K562 (cell line): ENCODE data around the gene UNC5C. TPM values are rescaled to one million over a fixed set of nuclear protein-coding genes. Genes with fewer than 3 reads are reported as not detected.

Source experiments
- ATAC-seq: fragments of 200-7000 bp; cut with Tn5 transposase; 3 replicates; pipeline ENCODE4 v1.9.1; 2020; ENCODE audit warnings: moderate library complexity
- BruUV-seq: library from RNA; stranded (reverse); fragments of 400-500 nt; replicated peaks from 2 replicates; lab custom pipeline; 2021; lab: Mats Ljungman, UMichigan
- CTCF ChIA-PET: fragments of 300-600 bp; formaldehyde crosslinking; extraction: SDS; loops from one replicate; lab custom pipeline; 2021; ENCODE audit warnings: low intra/inter-chr PET ratio; lab: Yijun Ruan, JAX
- POLR2A ChIA-PET: fragments of 300-600, 350-650 bp; sonication (Branson Sonifier 250); formaldehyde crosslinking; extraction: SDS; loops from one replicate; lab custom pipeline; 2021; ENCODE audit warnings: antibody characterized with exemption, inconsistent platforms; lab: Yijun Ruan, JAX
- DNase-seq, 4 experiments: peaks; one replicate each; pipeline versions ENCODE4 v3.0.0 to v3.0.0-alpha.2; 2011 to 2018; ENCODE audit warnings: low spot score in 3 of 4, mixed read lengths in 3 of 4; ENCODE audit errors: extremely low read depth in 1 of 4
- FAIRE-seq: peaks from 2 replicates; lab custom pipeline; 2011; peaks lifted over from hg19 to GRCh38; lab: Jason Lieb, UNC
- H2AFZ ChIP-seq: 2 replicates; pipeline ENCODE4 v1.6.0; 2011; ENCODE audit warnings: low read depth, low read length, control low read depth, inconsistent platforms
- H3K27ac ChIP-seq: fragments of 200-600 bp; 3 replicates; pipeline ENCODE4 v1.8.0; 2011; ENCODE audit warnings: low read depth, mild to moderate bottlenecking, control low read depth, inconsistent platforms, low read length, moderate library complexity, mixed read lengths; ENCODE audit errors: extremely low read depth
- H3K27me3 ChIP-seq, 2 experiments: fragments of 300-600 bp in 1 of 2; 2 replicates in 1 of 2; 3 replicates in 1 of 2; pipeline versions ENCODE4 v1.6.0 to v1.8.0; 2011; ENCODE audit warnings: inconsistent platforms in 2 of 2, low read length in 2 of 2, mild to moderate bottlenecking in 1 of 2, mixed read lengths in 1 of 2, moderate library complexity in 1 of 2; ENCODE audit not compliant: control insufficient read depth in 2 of 2, insufficient read depth in 2 of 2
- H3K36me3 ChIP-seq: fragments of 300-600 bp; 3 replicates; pipeline ENCODE4 v1.8.0; 2011; ENCODE audit warnings: mild to moderate bottlenecking, low read length, inconsistent platforms; ENCODE audit not compliant: control insufficient read depth, insufficient read depth
- H3K4me1 ChIP-seq, 2 experiments: fragments of 200-600 bp in 1 of 2; replicated peaks in 1 of 2; 2 replicates in 1 of 2; 3 replicates in 1 of 2; pipeline versions ENCODE4 v1.5.1 to v1.8.0; 2011; ENCODE audit warnings: inconsistent platforms in 2 of 2, low read length in 2 of 2, mild to moderate bottlenecking in 1 of 2, mixed read lengths in 1 of 2, moderate library complexity in 1 of 2; ENCODE audit not compliant: control insufficient read depth in 2 of 2, insufficient read depth in 2 of 2
- H3K4me2 ChIP-seq: 2 replicates; pipeline ENCODE4 v1.6.1; 2011; ENCODE audit warnings: low read length, control low read depth, inconsistent platforms, mixed read lengths; ENCODE audit not compliant: insufficient read depth
- H3K4me3 ChIP-seq: fragments of 200-600 bp; sonication (generic), shearing (Covaris generic); 2 replicates; pipeline ENCODE4 v1.5.1; 2016; ENCODE audit warnings: control low read depth, inconsistent platforms
- H3K79me2 ChIP-seq: fragments of 200-600 bp; 3 replicates; pipeline ENCODE4 v1.8.0; 2011; ENCODE audit warnings: low read length, inconsistent platforms; ENCODE audit not compliant: control insufficient read depth, insufficient read depth
- H3K9ac ChIP-seq, 2 experiments: 2 replicates each; pipeline versions ENCODE4 v1.6.0 to v1.6.1; 2011; ENCODE audit warnings: low read depth in 2 of 2, low read length in 2 of 2, control low read depth in 1 of 2, inconsistent platforms in 1 of 2, mild to moderate bottlenecking in 1 of 2, mixed read lengths in 1 of 2; ENCODE audit not compliant: insufficient read depth in 1 of 2
- H3K9me1 ChIP-seq: one replicate; pipeline ENCODE4 v1.6.0; 2011; ENCODE audit warnings: inconsistent platforms, mild to moderate bottlenecking, low read length, moderate library complexity; ENCODE audit not compliant: control insufficient read depth, insufficient read depth
- H3K9me3 ChIP-seq: replicated peaks from 2 replicates; pipeline ENCODE4 v1.5.1; 2011; ENCODE audit warnings: low read depth, low read length, inconsistent platforms; ENCODE audit not compliant: control insufficient read depth, insufficient read depth
- H4K20me1 ChIP-seq: replicated peaks from 2 replicates; pipeline ENCODE4 v1.6.1; 2011; ENCODE audit warnings: low read length, inconsistent platforms, mixed read lengths; ENCODE audit not compliant: control insufficient read depth, insufficient read depth
- ARHGAP35 ChIP-seq: fragments of 450-650 bp; IDR thresholded peaks from 2 replicates; pipeline ENCODE4 v1.6.1; 2018; ENCODE audit not compliant: partially characterized antibody
- ARNT ChIP-seq, 2 experiments: fragments of 450-650 bp; IDR thresholded peaks; 2 replicates each; pipeline ENCODE4 v1.6.1; 2016; ENCODE audit warnings: mild to moderate bottlenecking in 1 of 2
- CHCHD3 ChIP-seq: fragments of 250-450 bp; sonication (Bioruptor Pico); IDR thresholded peaks from 2 replicates; pipeline ENCODE4 v2.1.2; 2022; ENCODE audit warnings: mild to moderate bottlenecking
- CHD1 ChIP-seq: fragments of 200-600 bp; sonication (generic); IDR thresholded peaks from one replicate; pipeline ENCODE4 v1.6.1; 2012; ENCODE audit warnings: mild to moderate bottlenecking, moderate library complexity, low read length, inconsistent platforms
- OTX1 ChIP-seq: fragments of 450-650 bp; formaldehyde crosslinking; IDR thresholded peaks from 2 replicates; pipeline ENCODE4 v1.4.0; 2022; ENCODE audit warnings: mild to moderate bottlenecking
- XRCC4 ChIP-seq: IDR thresholded peaks from one replicate; pipeline ENCODE4 v1.6.1; 2011; ENCODE audit not compliant: insufficient read depth, insufficient read length; ENCODE audit errors: extremely low read depth
- ZBTB1 ChIP-seq: sonication (generic); formaldehyde crosslinking; IDR thresholded peaks from 2 replicates; pipeline ENCODE4 v1.8.1; 2023; ENCODE audit warnings: missing genetic modification reagents, low read depth, mild to moderate bottlenecking, borderline replicate concordance
- ZNF280A ChIP-seq: fragments of 450-650 bp; IDR thresholded peaks from 2 replicates; pipeline ENCODE4 v1.6.1; 2018; ENCODE audit warnings: mild to moderate bottlenecking, low read depth; ENCODE audit not compliant: partially characterized antibody
- ZNF316 ChIP-seq: fragments of 450-650 bp; IDR thresholded peaks from 2 replicates; pipeline ENCODE4 v1.6.1; 2016
- ZNF41 ChIP-seq: fragments of 250-450 bp; sonication (Bioruptor Pico); conservative IDR thresholded peaks from 2 replicates; pipeline ENCODE4 v1.4.0; 2020; ENCODE audit warnings: mild to moderate bottlenecking
- ZNF717 ChIP-seq: fragments of 250-450 bp; sonication (Bioruptor Pico); IDR thresholded peaks from 2 replicates; pipeline ENCODE4 v1.5.0; 2021
- ZNF740 ChIP-seq, 3 experiments: fragments of 200-800 bp in 1 of 3; sonication (Bioruptor generic) in 1 of 3; sonication (generic) in 1 of 3; formaldehyde crosslinking in 1 of 3; IDR thresholded peaks; 2 replicates each; pipeline versions ENCODE4 v1.6.1 to v1.8.0; 2016 to 2022; ENCODE audit warnings: mild to moderate bottlenecking in 2 of 3, missing compliant biosample characterization in 2 of 3, missing genetic modification characterization in 2 of 3, missing genetic modification reagents in 1 of 3
- ZNF785 ChIP-seq: fragments of 250-450 bp; sonication (Bioruptor Pico); IDR thresholded peaks from 2 replicates; pipeline ENCODE4 v1.4.0; 2020; ENCODE audit warnings: mild to moderate bottlenecking
- WGBS: fragments of 100-300 bp; shearing (Covaris generic); methylation state at CpG from one replicate; pipeline ENCODE4 v1.1.6; 2016; ENCODE audit warnings: low coverage, mixed read lengths; ENCODE audit not compliant: insufficient coverage; ENCODE audit errors: missing lambda C conversion rate; 5-methylcytosine and 5-hydroxymethylcytosine counted together
- in situ Hi-C: fragments of 300-500 bp; cut with MboI; formaldehyde crosslinking; loops from 4 replicates; pipeline ENCODE4 v1.15.0; 2018; ENCODE audit warnings: inconsistent platforms, mixed read lengths
- intact Hi-C: fragments of 100-400 bp; cut with micrococcal nuclease; formaldehyde crosslinking; loops from 2 replicates; pipeline ENCODE4 v1.14.2; 2022
- polyA plus RNA-seq, 8 experiments: library from polyadenylated mRNA; depleted of rRNA in 4 of 8; stranded (reverse) in 5 of 8; unstranded in 3 of 8; fragments of >200 nt; fragmentation: Nextera tagmentation in 2 of 8; fragmentation: Illumina TruSeq in 1 of 8; extraction: Ambion mirVana in 2 of 8; extraction: Trizol in 1 of 8; gene quantifications; 2 replicates each; pipeline versions ENCODE4 v1.2.1 to v1.2.3, GENCODE V29; 2011 to 2014; ENCODE audit warnings: inconsistent platforms in 1 of 8, missing spikeins in 1 of 8
- total RNA-seq, 7 experiments: library from RNA; depleted of rRNA in 6 of 7; stranded (reverse); fragments of >200 nt in 6 of 7; fragmentation: Illumina TruSeq in 2 of 7; extraction: Trizol in 2 of 7; gene quantifications; 2 replicates each; pipeline versions ENCODE4 v1.2.1 to v1.2.3, GENCODE V29; 2011 to 2021; ENCODE audit warnings: low replicate concordance in 1 of 7
- TF ChIP-seq, protein P1 (sequence below): sonication (generic); formaldehyde crosslinking; IDR thresholded peaks from 2 replicates; pipeline ENCODE4 v1.8.0; 2023; ENCODE audit warnings: missing genetic modification reagents, mild to moderate bottlenecking, borderline replicate concordance

The UNC5C gene
- total and polyA plus RNA-seq, 9 of the 15 experiments (the other 6 are each of a cell fraction or from before 2014, with no cell fraction given): under 0.01 to 0.10 (median 0.03) TPM; not detected in 1

GRCh38 chr4:95546221-95546620, 2.6 kb downstream of the UNC5C start (continued):
- TF ChIP-seq ZNF740 (CRISPR knock-in tag; IDR thresholded peaks at IDR 0.05): no peak
- no peak for TF ChIP-seq ZNF740 (tag; IDR thresholded peaks at IDR 0.05)
- TF ChIP-seq ZNF280A: no peak
- no peak for TF ChIP-seq ZBTB1

DNA sequence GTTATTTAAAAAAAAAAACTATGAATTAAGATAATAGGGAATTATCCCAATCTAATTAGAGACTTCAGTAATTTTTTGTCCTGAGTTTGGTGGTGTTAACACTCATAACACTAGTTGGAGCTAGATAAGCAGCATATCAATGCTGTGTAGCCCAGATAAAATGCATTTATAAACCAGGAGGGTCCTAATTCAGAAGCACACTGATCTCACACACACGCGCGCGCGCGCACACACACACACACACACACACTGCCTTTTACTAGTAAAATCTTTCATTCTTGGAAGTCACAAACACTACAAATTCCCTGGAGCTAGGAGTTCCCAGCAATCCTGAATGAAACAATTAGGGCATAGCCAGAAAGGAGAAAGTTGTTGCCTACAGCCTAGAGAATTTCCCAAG, 3.2 kb downstream of the UNC5C start:
- no peaks in the 10 kb centered on the region for H4K20me1 ChIP-seq
- no peaks in the 10 kb centered on the region for H3K36me3 ChIP-seq
- H2AFZ ChIP-seq: no peak overlapping the region
- H3K4me3 ChIP-seq: no peak overlapping the region
- WGBS: 27% methylated on average over 6 of the region's 6 CpGs
- TF ChIP-seq ZNF785 (CRISPR knock-in tag) (no peak), ZNF717 (CRISPR knock-in tag) (no peak), OTX1 (CRISPR knock-in tag) (no peak), ZNF41 (no peak), XRCC4 (no peak), ARNT (IDR thresholded peaks at IDR 0.05) (no peak), ARHGAP35 (no peak), CHD1 (no peak), ZNF316 (no peak), CHCHD3 (CRISPR knock-in tag) (no peak)
- TF ChIP-seq, protein P1, sequence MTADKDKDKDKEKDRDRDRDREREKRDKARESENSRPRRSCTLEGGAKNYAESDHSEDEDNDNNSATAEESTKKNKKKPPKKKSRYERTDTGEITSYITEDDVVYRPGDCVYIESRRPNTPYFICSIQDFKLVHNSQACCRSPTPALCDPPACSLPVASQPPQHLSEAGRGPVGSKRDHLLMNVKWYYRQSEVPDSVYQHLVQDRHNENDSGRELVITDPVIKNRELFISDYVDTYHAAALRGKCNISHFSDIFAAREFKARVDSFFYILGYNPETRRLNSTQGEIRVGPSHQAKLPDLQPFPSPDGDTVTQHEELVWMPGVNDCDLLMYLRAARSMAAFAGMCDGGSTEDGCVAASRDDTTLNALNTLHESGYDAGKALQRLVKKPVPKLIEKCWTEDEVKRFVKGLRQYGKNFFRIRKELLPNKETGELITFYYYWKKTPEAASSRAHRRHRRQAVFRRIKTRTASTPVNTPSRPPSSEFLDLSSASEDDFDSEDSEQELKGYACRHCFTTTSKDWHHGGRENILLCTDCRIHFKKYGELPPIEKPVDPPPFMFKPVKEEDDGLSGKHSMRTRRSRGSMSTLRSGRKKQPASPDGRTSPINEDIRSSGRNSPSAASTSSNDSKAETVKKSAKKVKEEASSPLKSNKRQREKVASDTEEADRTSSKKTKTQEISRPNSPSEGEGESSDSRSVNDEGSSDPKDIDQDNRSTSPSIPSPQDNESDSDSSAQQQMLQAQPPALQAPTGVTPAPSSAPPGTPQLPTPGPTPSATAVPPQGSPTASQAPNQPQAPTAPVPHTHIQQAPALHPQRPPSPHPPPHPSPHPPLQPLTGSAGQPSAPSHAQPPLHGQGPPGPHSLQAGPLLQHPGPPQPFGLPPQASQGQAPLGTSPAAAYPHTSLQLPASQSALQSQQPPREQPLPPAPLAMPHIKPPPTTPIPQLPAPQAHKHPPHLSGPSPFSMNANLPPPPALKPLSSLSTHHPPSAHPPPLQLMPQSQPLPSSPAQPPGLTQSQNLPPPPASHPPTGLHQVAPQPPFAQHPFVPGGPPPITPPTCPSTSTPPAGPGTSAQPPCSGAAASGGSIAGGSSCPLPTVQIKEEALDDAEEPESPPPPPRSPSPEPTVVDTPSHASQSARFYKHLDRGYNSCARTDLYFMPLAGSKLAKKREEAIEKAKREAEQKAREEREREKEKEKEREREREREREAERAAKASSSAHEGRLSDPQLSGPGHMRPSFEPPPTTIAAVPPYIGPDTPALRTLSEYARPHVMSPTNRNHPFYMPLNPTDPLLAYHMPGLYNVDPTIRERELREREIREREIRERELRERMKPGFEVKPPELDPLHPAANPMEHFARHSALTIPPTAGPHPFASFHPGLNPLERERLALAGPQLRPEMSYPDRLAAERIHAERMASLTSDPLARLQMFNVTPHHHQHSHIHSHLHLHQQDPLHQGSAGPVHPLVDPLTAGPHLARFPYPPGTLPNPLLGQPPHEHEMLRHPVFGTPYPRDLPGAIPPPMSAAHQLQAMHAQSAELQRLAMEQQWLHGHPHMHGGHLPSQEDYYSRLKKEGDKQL (CRISPR knock-in tag): no peak
- DNase-seq (no peak), ATAC-seq (no peak), FAIRE-seq (no peak)
- intact Hi-C loops: no loop called here
- in situ Hi-C loops: no loop called here
- no peak overlapping the region for H3K4me2 ChIP-seq
- peaks cover 0 to 12% of the 10 kb centered on the region in 2 experiments; a peak in 2 of 5 replicates for H3K4me1 ChIP-seq
- H3K79me2 ChIP-seq: no peaks in the 10 kb centered on the region
- no TSS peak for BruUV-seq
- H3K27ac ChIP-seq: no peak overlapping the region
- no peak overlapping the region for H3K9ac ChIP-seq
- ChIA-PET POLR2A (no interaction called here), CTCF (no interaction called here)
- H3K27me3 ChIP-seq: peaks cover 8 to 26% of the 10 kb centered on the region in 2 experiments; a peak in 4 of 5 replicates
- H3K9me1 ChIP-seq: no peaks in the 10 kb centered on the region
- no peaks in the 10 kb centered on the region for H3K9me3 ChIP-seq
